ENCODE measurements around the gene CHDH.

DNA sequence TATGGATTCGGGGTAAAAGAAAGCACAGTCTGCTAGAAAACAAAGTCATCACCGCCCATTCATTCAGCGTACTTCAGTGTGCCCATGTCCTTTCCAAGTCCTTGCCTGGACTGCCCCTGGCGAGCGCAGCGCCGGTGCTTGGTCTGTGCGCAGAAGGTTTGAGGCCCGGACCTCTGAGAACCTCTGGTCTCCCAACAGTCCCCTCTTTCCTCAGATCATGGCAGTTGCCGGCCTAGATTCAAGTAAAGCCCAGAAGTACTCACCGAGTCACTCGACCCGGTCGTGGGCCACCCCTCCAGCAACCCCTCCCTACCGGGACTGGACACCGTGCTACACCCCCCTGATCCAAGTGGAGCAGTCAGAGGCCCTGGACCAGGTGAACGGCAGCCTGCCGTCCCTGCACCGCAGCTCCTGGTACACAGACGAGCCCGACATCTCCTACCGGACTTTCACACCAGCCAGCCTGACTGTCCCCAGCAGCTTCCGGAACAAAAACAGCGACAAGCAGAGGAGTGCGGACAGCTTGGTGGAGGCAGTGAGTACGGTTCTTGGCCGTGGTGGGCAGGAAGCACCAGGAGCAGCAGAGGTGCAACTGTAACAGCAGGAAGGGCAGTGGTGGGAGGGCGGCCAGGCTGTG, 36.3 kb downstream of the CHDH start:
- TF ChIP-seq ZNF133 (tag by site-specific recombination; IDR thresholded peaks at IDR 0.05): no peak
- TF ChIP-seq KLF8 (tag by site-specific recombination; IDR thresholded peaks at IDR 0.05): no peak
- TF ChIP-seq ZFP3 (tag by site-specific recombination; IDR thresholded peaks at IDR 0.05; ENCODE audit: low read depth): no peak
- no peak for TF ChIP-seq ZNF311 (tag by site-specific recombination; IDR thresholded peaks at IDR 0.05; ENCODE audit: borderline replicate concordance)

Data from HEK293 (cell line).